ENCODE data around the gene VPS13D.

Gene VPS13D

DNA sequence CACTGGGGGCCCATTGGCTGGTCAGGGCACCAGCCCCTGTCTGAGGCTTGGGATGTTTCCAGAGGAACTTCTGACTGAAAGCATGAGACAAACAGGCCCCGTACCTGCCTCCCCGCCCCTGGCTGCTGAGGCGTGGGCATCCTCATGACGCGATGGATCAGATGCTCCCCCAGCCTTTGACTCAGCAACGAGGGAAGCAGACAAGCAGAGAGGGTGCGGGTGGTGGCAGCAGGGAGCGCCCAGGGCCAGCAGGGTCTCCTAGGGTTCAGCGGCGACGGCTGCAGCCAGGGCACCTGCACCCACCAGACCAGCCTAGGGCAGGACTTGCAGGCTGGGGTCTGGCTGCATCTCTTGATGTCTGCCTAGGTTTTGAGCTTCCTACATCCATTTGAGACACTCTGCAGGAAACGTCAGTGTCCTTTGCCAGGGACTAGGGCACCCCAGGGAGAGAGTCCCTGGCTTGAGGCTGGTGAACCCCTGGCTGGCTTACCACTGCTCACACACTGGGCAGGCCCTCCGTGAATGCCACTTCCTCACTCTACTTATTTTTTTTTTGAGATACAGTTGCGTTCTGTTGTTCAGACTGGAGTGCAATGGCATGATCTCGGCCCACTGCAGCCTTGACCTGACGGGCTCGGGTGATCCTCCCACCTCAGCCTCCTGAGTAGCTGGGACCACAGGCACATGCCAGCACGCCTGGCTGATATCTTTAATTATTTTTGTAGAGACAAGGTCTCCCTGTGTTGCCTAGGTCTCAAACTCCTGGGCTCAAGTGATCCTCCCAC, 324.9 kb downstream of the VPS13D start:
- DNase-seq (ENCODE audit: low read depth): no peak

DNA sequence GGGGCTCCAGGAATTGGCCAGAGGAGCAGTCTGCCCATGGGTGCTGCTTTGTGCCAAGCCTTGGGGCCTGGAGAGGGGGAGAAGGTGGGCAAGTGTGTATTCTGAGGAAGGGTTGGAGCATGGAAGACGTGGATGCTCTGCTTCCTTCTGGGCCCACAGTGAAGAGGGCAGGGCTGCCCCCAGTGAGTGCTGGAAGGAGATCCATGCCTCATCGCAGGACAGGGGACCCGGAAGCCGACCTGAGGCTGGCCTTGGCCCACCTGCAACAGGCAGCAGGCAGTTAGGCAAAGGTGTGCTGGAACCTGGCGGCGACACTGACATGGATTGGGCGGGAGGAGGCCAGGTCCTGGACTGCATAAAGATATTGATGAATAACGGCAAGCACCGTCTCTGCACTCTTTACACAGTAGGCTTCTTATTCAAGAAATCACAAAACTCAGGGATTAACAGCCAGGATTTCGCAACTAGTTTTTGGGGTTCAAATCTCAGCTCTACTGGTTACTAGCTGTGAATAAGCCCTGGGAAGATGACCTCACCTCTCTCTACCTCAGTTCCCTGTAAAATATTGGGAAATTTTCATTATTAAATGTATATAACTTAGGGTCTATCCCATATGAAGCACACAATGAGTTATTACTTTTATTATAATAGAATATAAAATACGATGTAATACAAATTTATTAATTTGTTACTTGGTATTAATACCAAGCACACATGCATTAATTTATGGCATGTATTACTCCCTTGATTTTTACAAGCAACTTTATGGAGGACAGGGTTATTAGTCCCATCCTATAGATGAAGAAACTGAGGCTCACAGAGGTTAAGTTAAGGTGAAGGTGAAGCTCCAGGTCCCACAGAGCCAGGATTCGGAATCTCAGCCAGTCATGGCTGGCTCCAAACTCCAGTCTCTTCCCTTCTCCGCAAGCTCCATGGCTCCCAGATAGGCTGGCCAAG, 325.9 kb downstream of the VPS13D start:
- no peak for DNase-seq (ENCODE audit: low read depth)

DNA sequence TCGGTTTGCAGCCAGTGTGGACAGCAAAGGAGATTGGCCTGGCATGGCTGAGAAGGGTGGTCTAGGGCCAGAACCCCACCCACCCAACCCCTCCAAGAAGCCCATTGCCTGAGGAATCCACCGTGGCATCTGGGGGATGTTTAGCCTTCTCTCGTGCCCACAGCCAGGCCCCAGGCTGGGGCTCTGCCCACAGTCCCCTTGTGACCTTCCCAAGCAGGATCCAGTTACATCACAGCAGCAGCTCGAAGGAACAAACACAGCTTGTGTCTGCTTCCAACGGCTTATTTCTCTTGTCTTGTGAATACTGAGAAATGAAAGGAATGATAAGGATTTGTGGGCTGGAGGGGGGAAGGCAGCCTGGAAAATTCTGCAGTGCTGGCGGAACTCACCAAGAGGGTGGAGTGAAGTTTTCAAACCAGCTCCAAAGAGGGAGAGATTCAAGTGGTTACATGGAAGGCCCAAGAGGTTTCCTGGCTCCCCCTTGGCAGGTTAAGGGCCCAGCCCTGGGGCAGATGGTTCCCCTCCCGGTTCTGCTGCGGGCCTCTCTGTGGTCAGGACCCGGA, 326.6 kb downstream of the VPS13D start:
- DNase-seq (ENCODE audit: low read depth): peak; percentile 89

DNA sequence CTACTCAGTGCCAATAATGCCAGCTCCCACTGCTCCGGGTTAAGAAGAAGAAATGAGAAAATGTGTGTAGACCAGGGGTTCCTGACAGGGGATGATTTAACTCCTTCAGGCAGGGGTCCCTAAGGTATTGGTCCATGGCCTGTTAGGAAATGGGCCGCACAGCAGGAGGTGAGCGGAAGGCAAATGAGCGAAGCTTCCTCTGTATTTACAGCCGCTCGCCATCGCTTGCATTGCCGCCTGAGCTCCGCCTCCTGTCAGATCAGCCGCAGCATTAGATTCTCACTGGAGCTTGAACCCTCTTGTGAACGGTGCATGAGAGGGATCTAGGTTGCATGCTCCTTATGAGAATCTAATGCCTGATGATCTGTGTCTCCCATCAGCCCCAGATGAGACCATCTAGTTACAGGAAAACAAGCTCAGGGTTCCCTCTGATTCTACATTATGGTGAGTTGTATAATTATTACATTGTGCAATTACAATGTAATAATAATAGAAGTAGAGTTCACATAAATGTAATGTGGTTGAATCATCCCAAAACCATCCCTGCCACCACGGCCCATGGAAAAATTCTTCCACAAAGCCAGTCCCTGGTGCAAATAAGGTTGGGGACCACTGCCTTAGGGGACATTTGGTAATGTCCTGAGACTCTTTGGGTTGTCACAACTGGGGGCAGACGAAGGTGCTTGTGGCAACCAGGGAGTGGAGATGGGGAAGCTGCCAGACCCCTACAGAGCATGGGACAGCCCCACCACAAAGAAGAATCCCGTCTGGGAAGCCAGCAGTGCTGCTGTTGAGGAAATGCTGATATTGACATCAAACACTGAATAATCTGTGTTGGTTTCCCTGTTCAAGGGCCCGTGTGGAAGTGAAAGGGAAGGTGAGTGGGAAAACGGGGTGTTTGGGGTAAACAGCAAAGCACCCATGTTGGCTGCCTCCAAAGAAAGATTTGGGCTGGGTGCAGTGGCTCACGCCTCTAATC, 327.4 kb downstream of the VPS13D start:
- DNase-seq (ENCODE audit: low read depth): no peak

DNA sequence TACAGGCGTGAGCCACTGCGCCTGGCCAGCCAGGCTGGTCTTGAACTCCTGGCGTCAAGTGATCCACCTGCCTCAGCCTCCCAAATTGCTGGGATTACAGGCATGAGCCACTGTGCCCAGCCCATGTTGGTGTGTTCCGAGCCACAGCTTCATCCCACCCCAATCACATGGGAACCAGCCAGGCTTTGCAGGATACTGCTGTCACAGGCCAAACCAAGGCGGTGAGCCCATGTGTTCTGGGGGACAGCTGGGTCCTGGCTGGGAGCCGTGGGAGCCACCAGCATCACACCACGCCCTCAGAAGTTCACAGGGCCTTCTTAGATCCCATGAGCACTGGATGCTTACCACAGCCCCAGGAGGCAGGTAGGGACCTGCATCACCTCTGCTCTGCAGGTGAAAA, 331.3 kb downstream of the VPS13D start:
- no peak for DNase-seq (ENCODE audit: low read depth)
